NCI-H1048 (cell line): Measurements from ENCODE around the gene HOXD11.

Source experiments
- DNase-seq: peaks from one replicate; lab custom pipeline; 2025; lab: John Stamatoyannopoulos, UW

The HOXD11 gene

DNA sequence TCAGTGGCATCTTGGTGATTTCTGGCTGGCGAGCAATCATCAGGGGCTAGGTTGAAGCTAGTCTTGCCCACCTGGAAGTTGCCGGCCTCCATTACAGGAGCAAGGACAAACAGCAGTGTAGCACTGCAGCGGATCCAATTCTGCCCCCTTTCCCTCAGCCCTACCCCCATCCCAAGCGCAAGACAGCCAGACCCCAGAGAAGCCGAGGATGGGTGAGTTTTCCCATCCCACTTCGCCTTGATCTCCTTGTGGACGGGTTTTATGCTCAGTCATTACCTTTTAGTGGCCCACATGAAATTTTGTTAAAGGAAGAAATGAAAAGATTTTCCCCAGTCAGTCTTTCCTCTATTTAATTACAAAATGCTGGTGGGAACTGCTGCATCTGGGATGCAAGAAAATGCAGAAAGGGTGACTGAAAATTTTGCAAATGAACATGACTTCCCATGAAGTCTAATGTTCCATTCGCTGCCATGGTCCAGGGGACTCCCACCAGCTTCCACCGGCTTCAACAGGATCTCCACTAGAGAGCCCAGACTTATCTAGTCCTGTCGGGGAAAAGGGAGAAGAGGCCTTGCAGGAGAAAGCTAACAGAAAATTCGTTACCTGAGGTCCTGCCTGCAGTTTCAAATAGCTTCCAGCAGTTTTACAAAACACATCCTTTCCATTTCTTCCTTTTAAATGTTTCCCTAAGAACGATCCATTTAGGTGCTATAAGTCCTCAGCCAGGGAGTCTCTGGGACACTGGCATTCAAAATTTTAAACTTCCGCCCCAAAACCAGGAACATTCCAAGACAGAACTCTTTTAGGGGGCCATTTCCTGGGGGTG is 13.5 kb downstream of the HOXD11 start:
- no peak for DNase-seq

DNA sequence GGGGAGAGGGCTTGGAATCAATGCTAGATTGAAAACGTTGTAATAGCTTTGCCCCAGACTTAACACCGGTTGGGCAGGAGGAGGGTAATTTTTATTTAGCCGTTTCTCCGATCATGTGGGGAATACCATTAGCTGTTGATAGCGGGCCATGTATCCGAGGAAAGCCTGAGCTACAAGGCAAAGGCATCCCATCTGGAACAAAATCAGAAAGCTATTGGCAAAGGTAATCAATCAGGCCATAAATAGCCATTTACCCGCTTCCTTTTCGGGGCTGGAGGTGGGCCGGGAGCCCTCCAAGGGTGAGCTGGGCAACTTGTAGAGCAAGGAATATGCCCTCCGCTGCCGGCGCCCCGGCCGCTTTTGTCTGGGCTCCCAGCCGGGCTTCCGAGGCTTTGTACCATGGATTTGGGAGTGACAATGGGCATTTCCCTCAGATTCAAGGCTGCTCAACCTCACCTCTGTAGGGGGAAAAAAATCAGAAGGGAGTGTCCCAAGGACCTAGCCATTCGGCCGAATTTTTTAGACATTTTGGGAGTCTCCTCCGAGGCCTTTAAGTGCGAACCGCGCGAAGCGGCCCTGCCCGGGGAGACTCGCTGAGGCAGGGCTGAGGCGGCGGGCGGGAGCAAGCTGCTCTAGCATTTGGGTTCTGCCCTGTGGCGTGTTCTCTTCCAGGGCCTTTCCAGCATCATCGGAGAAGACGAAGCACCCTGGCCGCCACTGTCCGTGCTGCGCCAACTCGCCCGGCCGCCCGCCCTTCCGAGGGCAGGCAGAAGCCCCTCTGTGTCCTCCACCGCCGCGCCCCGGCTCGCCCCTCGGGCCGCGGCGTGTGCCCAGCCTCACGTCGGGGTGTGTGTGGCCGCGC is 14.3 kb downstream of the HOXD11 start:
- DNase-seq, result no peak

DNA sequence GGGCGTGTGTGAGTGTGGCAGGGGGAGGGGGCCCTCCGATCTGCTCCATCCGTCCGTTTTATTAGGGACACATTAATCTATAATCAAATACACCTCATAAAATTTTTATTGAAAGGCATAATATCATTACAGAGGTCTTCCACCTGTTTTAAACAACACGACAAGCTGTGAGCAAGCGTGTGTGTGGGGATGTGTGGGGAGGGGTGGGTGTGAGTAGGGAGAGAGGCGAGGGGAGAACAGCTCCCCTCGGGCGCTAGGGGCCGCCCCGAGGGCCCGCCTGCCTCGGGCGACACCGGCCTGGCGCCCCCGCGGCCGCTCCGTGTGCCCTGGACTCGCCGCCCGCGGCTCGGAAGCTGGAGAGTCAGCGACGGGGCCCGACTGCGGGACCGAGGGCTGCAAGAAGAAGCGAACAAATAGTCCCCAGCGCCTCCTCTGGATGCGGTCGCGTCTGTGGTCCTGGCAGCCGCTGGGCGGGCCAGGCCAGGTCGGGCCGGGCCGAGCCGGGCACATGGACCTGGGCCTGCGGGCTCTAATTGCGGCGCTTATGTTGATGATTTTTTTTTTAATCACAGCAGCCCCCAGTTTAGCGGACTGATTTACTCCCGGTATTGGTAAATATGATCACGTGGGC is 15.1 kb downstream of the HOXD11 start:
- no peak for DNase-seq

DNA sequence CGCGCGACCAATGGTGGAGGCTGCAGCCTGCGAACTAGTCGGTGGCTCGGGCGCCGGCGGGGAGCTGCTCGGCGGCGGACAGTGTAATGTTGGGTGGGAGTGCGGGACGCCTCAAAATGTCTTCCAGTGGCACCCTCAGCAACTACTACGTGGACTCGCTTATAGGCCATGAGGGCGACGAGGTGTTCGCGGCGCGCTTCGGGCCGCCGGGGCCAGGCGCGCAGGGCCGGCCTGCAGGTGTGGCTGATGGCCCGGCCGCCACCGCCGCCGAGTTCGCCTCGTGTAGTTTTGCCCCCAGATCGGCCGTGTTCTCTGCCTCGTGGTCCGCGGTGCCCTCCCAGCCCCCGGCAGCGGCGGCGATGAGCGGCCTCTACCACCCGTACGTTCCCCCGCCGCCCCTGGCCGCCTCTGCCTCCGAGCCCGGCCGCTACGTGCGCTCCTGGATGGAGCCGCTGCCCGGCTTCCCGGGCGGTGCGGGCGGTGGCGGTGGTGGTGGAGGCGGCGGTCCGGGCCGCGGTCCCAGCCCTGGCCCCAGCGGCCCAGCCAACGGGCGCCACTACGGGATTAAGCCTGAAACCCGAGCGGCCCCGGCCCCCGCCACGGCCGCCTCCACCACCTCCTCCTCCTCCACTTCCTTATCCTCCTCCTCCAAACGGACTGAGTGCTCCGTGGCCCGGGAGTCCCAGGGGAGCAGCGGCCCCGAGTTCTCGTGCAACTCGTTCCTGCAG is 15.8 kb downstream of the HOXD11 start, which contains the start of gene HOXD9:
Gene HOXD9 (plus strand): TSS at position 37 of the 728 bp plus-strand sequence. CDS start 50 bp downstream, at position 87.
- DNase-seq, result no peak

DNA sequence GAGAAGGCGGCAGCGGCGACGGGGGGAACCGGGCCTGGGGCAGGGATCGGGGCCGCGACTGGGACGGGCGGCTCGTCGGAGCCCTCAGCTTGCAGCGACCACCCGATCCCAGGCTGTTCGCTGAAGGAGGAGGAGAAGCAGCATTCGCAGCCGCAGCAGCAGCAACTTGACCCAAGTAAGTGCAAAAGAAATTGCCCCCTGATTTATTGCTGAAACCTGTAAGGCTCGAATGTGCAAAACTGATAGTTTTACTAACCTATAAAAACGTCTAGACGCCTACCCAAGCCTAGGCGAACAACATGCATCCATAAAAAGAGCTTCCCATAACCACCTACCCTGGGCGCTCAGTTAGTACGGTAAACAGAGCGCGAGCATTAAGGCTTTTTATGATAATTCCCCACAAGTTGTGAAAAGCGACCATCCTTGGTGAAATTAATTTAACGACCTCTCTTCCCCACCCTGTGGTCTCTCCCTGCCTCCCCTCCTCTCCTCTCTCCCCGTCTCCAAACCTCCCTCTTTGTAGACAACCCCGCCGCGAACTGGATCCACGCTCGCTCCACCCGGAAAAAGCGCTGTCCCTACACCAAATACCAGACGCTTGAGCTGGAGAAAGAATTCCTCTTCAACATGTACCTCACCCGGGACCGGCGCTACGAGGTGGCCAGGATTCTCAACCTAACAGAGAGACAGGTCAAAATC is 16.5 kb downstream of the HOXD11 start:
- no peak for DNase-seq

DNA sequence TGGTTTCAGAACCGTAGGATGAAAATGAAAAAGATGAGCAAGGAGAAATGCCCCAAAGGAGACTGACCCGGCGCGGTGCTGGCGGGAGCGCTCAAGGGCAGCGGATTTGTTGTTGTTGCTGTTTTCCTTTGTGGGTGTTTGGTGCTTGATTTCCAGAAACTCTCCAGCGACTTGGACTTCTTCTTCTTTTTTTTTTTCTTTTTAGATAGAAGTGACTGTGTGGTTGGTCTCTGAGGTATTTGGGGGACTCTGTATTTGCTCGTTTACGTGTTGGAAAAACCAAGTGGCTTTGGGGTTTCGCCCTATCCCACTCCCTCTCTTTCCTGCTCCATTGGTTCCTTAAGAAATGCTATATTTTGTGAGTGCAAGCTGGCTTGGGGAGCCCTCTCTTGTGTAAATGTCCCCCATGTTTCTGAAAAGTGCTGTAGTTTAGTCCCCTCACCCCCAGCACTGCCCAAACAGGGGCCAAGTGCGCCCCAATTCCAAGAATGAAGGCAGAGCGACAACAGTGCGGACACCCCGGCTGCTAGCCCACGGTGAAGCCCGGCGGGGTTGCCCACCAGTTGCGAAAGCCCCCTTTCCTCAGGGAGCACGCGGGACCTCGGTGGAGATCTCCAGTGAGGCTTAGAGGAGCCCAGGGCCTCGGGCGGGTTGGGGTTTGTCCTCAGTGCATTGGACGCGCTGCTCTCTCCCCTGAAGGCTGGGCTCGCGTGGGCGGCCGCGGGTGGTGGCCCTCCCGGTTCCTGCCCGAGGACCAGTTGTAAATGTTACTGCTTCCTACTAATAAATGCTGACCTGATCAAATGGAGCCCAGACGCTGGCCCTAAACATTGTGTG is 17.2 kb downstream of the HOXD11 start:
- no peak for DNase-seq

DNA sequence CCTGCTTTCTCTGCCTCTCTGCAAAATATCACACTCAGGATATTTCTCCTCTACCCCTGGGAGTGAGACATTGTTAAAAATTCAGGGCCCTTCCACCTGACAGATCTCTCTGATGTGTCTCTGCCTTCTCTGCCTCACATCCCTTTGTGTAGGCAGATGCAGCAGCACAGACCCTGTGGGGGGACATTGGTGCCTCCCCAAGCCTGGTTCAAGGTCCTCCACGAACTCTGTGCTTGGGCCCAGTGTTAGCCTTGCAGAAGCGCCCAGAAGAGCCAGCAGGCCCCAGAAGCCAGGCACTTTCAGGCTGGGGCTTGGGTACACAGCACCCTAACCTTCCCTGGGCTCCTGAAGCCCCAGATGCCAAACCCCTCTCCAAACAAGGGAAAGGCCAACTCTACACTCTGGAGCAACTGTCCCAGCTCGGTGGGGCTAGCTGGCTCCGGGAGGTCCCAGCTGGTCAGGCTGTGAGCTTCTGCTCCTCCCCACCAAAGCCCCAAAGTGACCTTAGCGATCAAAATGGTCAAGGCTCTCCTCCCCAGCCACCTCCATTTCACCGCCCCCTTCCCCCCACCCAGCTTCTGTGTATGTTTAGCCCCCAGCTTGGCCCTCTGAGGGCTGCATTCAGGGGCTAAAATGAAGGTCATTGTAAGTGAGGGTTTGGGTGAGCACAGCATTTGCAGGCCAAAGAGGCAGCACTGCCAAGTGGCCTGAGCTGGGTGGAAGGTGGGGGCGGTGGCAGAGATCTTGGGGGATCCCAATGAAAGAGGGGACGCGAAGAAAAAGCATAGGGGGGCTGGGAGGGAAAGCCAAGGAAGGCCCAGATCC is 18.1 kb downstream of the HOXD11 start:
- DNase-seq, result no peak

DNA sequence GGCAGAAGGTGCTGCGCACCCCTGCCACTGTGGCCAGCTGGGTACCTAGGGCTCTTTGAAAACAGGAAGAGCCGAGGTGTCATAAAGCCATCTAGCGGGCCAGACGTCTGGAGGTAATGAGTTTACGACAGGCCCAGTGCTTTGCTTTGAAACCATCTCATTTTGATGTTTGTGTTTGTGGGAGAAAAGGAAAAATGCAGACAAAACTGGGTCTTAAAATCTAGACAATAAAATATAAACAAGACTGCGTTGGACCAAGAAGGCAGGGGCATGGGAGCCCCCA is 18.6 kb downstream of the HOXD11 start:
- DNase-seq, result no peak

DNA sequence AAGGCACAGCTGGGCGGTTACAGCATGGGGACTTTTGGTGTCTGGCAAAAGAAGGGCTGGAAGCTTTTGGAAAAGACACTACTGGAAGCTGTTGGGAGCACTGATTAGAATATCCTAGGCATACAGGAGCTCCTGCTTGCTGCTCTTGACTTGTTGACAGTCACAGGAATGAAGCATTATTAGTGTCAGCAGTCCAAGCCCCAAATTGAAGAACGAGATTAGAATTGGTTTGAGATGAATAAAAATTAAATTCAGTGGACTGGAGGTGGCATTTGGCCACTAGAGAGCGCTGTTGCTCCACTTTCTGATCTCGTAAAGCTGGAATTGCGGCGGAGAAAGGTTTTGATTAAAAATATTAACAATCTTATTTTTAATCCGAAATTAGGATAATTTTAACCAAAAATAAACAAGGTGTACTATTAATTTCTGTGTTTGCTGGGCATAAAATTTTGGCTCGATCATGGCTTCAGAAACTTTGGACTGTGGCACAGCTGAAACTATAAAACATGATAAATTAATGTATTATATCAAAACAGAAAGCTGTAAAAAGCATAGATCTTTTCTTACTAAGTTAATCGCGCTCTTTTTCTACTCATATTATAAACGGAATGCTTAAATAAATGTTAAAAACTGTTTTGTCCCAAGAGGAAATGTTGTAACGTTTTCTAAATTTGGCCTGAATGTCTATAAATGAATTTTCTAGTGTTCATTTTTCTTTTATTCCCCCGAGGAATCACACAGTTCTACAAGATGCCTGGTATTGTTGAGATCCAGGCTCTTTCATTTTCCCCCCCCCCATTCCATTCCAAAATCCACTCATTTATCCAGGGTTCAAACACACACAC is 20.1 kb downstream of the HOXD11 start:
- peak; percentile 49 for DNase-seq

DNA sequence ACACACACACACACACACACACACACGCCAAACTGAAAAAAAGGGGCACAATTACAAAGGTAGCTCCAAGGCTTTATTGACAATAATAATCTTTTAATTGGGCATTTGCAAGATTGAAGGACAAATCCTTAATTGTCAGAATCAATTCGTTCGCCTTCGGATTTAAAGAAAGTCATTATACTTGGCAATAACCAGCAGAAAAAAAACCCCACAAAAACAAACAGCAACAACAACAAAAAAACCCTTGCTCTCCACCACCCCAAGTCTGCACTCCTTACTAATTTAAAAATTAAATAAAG is 20.6 kb downstream of the HOXD11 start:
- DNase-seq, result no peak

DNA sequence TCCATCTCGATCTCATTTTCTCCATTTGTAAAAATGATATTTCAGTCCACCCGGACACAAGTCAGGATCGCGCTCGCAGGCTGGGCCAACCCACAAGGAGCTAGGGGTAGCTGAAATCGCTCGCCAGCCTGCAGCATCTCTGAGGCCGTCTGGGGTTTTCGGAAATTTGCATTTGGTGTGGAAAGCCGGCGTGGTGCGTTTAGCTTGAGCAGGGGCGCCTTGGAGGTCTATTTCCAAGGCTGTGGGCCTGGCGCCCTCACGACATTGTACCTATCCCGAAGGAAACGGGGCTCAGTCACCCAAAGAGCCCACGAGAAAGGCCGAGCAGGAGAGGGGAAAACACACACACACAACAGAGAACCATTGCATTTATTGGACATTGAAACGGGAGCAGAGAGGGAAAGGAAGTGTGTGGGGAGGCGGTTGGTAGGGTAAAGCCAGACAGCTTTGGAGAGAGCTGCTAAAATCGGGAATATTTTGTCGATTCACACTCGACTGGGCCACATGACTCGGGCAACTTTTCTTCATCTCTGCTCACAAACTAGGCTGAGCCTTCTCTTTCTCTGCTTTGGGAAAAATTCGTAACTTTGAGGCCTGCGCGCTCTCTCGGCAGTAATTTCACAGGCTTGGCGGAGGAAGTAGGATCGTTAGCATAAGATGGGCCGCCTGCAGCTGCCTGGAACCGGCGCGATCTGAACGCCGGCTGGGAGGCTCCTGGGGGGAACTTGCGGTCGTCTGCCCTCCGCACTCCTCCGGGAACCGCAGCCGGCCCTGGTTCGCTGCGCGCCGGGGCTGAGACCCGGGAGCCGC is 21.3 kb downstream of the HOXD11 start:
- DNase-seq, result no peak

DNA sequence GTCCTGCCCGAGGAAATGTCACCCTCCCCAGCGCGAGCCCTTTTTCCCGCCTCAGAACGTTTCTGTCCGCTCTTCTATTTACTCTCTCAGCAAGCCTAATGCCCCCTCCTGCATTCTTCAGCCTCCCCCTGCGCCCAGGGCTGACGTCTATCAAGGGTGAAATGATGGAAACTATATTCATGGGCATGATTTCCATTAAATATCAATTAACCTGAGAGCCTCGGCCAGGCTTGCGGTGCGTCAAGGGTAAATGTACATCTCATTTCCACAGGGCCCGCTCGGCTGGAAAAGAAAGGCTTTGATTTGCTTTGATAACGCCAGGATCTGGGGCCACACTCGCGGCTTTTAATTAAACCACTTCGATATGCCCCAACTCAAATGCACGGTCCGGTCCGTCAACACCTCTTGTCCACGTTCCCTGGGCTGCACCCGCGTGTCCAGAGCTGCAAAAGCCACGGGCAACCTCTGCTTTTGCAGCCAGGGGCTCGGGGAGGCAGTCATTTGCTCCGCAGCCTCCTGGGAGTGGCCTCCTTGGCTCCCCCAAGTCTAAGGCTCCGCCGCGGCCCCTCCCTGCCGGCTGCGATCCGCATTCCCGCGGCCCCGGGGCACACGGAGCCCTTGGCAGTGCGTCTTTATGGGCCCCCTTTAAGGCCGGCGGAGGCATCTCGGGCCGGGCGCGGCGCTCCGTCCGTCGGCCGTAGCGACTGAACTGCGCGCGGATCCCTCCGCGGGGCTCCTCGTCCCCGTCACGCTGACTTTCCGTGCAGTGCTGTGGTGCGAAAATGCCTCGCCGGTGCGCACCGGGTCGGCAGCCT is 22.1 kb downstream of the HOXD11 start, which contains the start of gene HOXD8:
Gene HOXD8 (plus strand): TSS at position 724 of the 815 bp plus-strand sequence. CDS start 662 bp downstream, outside the sequence.
- DNase-seq, result peak; percentile 35

DNA sequence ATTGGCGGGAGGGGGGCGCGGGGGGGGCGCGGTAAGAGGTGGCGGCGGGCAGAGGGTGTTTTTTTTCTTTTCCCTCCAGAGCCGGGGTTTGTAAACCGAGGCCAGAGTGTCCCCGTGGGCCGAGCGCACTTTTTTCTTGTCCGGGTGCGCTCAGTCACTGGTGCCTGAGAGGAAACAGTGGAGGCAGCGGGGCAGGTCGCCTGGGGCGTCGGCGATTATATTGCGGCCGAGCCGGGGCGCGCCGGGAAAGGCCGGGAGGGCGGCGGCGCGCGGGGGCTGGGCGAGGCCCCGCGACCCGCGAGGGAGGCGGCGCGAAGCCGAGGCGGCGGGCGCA is 22.7 kb downstream of the HOXD11 start:
- DNase-seq, result no peak

DNA sequence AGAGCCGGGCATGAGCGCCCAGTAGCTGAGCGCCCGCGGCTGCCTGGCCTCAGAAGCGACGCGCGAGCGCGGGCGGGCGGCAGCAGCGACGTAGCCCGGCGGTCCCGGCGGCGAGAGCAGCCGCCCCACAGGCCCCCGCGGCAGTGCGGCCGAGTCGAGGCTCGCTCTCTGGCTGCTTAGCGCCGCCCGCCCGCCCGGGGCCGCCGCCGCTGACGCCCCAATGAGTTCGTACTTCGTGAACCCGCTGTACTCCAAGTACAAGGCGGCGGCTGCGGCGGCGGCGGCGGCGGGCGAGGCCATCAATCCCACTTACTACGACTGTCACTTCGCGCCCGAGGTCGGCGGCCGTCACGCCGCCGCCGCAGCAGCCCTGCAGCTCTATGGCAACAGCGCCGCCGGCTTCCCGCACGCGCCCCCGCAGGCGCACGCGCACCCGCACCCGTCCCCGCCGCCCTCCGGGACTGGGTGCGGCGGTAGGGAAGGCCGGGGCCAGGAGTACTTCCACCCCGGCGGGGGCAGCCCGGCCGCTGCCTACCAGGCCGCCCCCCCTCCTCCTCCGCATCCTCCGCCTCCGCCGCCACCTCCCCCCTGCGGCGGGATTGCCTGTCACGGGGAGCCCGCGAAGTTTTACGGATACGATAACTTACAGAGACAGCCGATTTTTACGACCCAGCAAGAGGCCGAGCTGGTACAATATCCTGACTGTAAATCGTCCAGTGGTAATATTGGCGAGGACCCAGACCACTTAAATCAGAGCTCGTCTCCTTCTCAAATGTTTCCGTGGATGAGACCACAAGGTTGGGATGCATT is 23.3 kb downstream of the HOXD11 start:
- DNase-seq, result no peak

DNA sequence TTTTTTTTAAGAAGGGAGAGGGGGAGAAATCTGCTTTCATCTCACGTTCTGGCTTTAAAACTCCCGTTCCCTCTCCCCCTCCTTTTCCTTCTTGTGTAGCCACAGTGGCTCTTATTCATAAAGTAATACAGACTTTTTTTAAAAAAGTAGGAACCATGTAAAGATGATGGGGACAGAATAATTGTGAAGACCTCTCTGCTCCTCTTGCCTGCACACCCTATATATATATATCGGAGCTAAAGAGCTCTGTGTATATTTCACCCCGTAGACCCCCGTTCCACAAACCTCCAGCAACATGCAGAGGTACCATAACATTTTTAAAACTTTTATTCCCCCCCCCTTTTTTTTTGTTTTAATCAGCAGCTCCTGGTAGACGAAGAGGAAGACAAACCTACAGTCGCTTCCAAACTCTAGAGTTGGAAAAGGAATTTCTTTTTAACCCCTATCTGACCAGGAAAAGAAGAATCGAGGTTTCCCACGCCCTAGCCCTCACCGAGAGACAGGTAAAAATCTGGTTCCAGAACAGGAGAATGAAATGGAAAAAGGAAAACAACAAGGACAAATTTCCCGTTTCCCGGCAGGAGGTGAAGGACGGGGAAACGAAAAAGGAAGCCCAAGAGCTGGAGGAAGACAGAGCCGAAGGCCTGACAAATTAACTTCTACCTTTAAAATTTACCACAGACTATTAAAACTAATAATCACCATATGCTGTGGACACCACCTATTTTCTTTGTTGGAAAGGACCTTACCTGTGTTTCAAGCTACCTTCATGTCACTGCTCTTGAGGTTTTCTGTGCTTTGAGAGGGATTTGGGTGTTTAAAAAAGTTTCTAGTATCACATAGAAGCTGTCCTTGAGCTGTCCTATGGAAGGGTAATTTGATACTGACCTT is 24.1 kb downstream of the HOXD11 start:
- DNase-seq, result no peak

DNA sequence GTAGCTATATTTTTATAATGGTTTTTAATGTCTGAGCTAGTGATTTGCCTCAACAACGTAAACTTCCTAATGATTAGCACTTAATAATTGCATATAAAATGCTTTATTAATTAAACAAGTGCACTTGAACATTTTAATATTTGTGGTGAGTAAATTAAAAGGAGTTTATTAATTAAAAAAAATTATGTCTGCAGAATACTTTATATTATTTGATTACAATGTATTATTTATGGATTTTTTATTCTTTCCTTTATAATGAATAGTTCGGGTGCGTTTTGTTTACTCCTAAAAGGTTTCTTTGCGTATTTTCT is 24.7 kb downstream of the HOXD11 start:
- no peak for DNase-seq
